Fibroblast of mammary gland (primary cell): ENCODE measurements around the gene ZSCAN22.
A peak's percentile ranks its signal among the peaks of the same experiment; 100 is the strongest.

Experiments used
- DNase-seq: peaks from one replicate; pipeline ENCODE4 v3.0.0-alpha.2; 2010; ENCODE audit warnings: low read depth
- H3K4me3 ChIP-seq: 2 replicates; pipeline ENCODE4 v1.5.1; 2011; ENCODE audit warnings: low read depth, mild to moderate bottlenecking, low read length, moderate library complexity; ENCODE audit not compliant: control insufficient read depth
- TF ChIP-seq, protein P1 (sequence below): conservative IDR thresholded peaks from 2 replicates; pipeline ENCODE4 v1.5.1; 2011; ENCODE audit warnings: low read depth, low read length, inconsistent platforms; ENCODE audit not compliant: control insufficient read depth, insufficient read depth

The ZSCAN22 gene

DNA sequence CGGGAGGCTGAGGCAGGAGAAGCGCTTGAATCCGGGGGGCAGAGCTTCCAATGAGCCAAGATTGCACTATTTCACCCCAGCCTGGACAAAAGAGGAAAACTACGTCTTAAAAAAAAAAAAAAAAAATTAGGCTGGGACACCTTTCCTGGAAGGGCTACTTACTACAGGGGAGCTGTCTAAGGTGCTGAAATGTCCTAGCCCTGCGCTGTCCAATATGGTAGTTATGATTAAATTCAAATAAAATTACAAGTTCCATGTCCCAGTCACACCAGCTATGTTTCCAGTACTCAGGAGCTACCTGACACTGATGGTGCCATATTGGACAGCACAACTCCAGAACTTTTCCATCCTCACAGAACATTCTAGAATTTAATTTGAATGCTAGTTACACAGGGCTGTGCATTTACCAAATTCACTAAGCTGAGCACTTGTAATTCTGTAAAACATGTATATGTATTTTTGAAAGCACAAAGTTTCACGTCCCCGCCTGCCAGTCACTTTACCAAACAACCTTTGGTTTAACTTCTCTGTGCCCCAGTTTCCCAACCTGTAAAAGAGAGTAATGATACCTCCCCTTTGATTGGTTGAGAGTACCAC is 9.2 kb upstream of the ZSCAN22 start:
- no peak overlapping the region for H3K4me3 ChIP-seq
- TF ChIP-seq, protein P1, sequence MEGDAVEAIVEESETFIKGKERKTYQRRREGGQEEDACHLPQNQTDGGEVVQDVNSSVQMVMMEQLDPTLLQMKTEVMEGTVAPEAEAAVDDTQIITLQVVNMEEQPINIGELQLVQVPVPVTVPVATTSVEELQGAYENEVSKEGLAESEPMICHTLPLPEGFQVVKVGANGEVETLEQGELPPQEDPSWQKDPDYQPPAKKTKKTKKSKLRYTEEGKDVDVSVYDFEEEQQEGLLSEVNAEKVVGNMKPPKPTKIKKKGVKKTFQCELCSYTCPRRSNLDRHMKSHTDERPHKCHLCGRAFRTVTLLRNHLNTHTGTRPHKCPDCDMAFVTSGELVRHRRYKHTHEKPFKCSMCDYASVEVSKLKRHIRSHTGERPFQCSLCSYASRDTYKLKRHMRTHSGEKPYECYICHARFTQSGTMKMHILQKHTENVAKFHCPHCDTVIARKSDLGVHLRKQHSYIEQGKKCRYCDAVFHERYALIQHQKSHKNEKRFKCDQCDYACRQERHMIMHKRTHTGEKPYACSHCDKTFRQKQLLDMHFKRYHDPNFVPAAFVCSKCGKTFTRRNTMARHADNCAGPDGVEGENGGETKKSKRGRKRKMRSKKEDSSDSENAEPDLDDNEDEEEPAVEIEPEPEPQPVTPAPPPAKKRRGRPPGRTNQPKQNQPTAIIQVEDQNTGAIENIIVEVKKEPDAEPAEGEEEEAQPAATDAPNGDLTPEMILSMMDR = no peak
- DNase-seq = peak; percentile 54

DNA sequence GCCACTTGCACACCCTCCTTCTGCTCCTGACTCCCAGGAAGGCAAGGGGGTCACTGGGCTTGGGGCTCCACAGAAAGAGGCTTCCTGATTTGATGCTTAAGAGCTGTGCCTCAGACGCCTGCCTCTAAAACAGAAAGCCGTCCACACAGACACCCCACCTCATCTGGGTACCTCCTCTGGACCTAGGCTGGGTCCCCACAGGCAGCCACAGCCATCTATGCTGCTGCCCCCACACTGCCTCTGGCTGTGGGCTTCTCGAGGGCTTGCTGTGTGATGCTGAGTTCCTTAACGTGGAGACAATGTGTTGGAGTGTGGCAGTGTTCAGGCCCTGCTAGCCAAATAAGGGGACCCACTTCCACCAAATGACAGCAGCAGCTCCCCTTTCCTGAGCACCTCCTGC is 8.5 kb upstream of the ZSCAN22 start:
- TF ChIP-seq, protein P1 = no peak
- DNase-seq = no peak
- no peak overlapping the region for H3K4me3 ChIP-seq

DNA sequence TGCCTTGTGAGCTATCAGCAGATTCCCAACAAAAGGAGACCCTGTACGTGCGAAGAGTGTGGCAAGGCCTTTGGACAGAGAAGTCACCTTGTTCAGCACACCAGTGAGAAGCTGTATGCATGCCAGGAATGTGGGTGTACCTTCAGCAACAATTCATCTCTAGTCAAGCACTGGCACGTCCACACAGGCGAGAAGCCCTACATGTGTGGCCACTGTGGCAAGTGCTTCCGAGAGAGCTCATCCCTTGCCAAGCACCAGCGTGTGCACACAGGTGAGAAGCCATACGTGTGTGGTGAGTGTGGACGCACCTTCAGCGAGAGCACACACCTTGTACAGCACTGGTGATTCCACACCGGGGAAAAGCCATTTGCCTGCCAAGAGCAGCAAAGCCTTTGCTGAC is 7.6 kb upstream of the ZSCAN22 start:
- no peak overlapping the region for H3K4me3 ChIP-seq
- no peak for DNase-seq
- TF ChIP-seq, protein P1 = no peak

DNA sequence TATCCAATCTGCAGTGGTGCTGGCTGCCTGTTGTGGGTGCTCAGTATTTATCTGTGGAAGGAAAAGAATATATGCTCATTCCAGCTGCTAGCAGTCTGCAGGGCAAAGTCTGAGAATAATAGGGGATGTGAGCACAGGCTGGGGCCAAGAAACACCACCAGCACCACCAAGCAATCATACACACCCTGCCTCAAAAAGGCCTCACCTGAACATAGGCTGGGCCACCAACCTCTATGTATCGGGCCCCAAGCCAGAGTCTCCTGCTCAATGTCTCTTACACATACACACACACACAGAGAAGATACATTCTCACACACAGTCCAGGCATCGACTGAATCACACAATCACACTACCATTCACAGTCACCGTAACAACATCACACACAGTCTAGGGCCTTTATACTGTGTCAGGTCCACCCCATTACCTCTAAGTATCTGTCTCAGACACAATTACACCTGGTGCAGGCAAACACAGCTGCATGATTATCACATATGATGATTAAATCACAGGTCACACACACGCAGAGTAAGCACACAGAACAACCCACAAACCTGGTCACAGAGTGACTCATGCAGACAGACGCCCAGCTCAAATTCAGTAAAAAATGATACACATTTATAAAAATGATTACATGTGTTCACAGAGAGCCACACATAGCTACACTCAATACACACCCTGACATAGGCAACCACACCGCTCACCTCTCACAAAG is 1.3 kb upstream of the ZSCAN22 start:
- TF ChIP-seq, protein P1 = no peak
- H3K4me3 ChIP-seq = no peak overlapping the region
- peak; percentile 52 for DNase-seq

DNA sequence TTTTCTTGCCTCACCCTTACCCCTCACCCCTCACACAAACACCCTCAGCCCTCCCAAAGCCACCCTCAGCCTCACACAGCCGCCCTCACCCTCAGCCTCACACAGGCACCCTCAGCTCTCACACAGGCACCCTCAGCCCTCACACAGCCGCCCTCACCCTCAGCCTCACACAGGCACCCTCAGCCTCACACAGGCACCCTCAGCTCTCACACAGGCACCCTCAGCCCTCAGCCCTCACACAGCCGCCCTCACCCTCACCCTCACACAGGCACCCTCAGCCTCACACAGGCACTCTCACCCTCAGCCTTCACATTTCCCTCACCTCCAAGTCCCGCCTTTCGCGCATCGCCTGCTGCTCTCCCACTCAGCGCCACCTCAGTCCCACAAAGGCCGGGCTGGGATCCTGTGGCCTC is 287 bp upstream of the ZSCAN22 start:
- DNase-seq = no peak
- H3K4me3 ChIP-seq = peak overlapping the region; percentile 97
- TF ChIP-seq, protein P1 = no peak

DNA sequence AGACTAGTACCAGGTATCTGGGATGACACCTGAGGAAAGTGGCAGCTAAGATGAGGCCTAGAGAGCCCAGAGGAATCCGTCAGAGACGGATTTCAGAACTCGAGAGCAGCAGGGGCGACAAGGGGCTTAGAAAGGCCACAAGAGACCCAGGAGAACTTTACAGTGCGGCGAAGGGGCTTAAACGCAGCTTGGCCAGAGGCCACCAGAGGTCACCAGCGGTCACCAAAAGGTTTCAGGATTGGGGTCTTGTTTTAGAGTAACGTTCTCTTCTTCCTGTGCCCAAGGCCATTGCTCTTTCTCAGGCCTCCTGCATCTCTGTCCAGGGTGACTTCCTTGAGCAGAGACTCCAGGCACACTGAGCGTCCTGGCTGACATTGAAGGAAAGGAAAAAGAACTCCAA is 2.2 kb downstream of the ZSCAN22 start:
- TF ChIP-seq, protein P1 = no peak
- H3K4me3 ChIP-seq = no peak overlapping the region
- DNase-seq = no peak

DNA sequence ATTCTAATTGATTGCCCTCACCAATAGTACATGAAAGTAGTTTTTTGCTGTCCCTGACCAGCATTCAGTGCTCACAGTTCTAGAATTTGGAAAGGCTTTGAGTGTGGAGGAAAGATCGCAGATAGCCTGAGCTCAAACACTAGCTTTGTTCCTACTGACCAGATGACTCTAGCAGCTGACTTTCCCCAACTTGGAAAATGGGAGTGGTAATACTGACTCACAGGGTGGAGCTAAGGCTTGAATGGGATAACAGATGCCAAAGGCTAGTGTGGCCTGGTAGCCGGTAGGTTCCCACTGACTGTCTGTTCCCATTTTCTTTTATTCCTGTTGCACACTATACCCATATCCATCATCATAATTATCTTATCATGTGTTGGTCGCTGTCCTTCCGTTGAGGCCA is 3.7 kb downstream of the ZSCAN22 start:
- TF ChIP-seq, protein P1 = no peak
- H3K4me3 ChIP-seq = no peak overlapping the region
- peak; percentile 88 for DNase-seq
